RWPE1 (cell line): Measurements from ENCODE around the gene AKAP7.
"Not testable (repeated sequence)": the region's sequence is repeated elsewhere in the genome, so short reads cannot be mapped to it uniquely, and the experiment has no call there.

Experiments used
- CTCF ChIA-PET: fragments of 350-600 bp; sonication (Branson Sonifier 250); formaldehyde crosslinking; extraction: SDS; loops from one replicate; lab custom pipeline; 2021; lab: Yijun Ruan, JAX
- POLR2A ChIA-PET: fragments of 400-600 bp; formaldehyde crosslinking; extraction: SDS; loops from one replicate; lab custom pipeline; 2020; ENCODE audit warnings: antibody characterized with exemption; ENCODE audit not compliant: low non-redundant PET; lab: Yijun Ruan, JAX
- DNase-seq: peaks from one replicate; pipeline ENCODE4 v3.0.0; 2012; ENCODE audit warnings: low spot score
- H3K27ac ChIP-seq: fragments of 450-650 bp; 2 replicates; pipeline ENCODE4 v1.5.1; 2017
- TF ChIP-seq, protein P1 (sequence below): fragments of 450-650 bp; conservative IDR thresholded peaks from 2 replicates; pipeline ENCODE4 v1.5.1; 2017; ENCODE audit warnings: low read depth, mild to moderate bottlenecking

The AKAP7 gene

GRCh38 chr6:131258010-131258652, 122.9 kb downstream of the AKAP7 start:
- DNase-seq, result no peak
- TF ChIP-seq, protein P1, sequence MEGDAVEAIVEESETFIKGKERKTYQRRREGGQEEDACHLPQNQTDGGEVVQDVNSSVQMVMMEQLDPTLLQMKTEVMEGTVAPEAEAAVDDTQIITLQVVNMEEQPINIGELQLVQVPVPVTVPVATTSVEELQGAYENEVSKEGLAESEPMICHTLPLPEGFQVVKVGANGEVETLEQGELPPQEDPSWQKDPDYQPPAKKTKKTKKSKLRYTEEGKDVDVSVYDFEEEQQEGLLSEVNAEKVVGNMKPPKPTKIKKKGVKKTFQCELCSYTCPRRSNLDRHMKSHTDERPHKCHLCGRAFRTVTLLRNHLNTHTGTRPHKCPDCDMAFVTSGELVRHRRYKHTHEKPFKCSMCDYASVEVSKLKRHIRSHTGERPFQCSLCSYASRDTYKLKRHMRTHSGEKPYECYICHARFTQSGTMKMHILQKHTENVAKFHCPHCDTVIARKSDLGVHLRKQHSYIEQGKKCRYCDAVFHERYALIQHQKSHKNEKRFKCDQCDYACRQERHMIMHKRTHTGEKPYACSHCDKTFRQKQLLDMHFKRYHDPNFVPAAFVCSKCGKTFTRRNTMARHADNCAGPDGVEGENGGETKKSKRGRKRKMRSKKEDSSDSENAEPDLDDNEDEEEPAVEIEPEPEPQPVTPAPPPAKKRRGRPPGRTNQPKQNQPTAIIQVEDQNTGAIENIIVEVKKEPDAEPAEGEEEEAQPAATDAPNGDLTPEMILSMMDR, result no peak
- CTCF ChIA-PET, result no interaction called here

DNA sequence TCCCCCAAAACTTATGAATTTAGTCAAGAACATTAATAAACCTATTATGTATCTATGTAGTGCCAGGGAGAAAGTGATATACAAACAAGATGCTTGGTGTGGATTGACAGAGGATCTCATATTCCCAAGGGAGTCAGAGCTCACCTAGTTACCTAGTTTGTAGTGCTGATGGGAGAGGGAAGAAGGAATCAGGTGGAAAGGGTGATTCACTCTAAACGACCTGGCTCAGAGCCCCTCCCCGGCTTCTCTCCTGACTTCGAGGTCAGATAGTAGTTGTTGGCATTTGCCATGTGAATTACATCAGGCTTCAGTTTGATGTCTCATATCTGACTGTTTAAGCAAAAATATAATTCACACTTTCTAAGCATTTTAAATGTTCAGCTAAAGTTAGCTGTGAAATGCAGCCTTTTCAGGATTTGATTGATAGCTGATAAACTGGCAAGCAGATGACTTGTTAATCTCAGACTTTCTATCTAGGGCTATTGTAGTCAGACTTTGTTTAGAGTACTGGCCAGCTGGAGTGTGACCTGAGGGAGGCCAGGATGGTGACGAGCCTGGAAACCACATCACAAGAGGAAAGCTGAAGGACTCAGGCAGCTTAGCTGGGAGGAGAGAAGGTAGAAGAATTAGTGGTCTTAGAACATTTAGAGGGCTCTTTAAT, 123.7 kb downstream of the AKAP7 start:
- no peak overlapping the region for H3K27ac ChIP-seq
- ChIA-PET POLR2A (no interaction called here), CTCF (no interaction called here)
- DNase-seq, result peak; percentile 11
- TF ChIP-seq, protein P1, result no peak

More at GRCh38 chr6:131258010-131258652, 122.9 kb downstream of the AKAP7 start:
- POLR2A ChIA-PET, result no interaction called here
- no peak overlapping the region for H3K27ac ChIP-seq

GRCh38 chr6:131260960-131261359, 125.7 kb downstream of the AKAP7 start:
- POLR2A ChIA-PET, DNase-seq, H3K27ac ChIP-seq: not testable (repeated sequence)
- CTCF ChIA-PET, result interaction anchor here (0.7 kb wide), 1 partner anchor 243 kb away, joined by 3 read pairs; no protein-coding TSS in a partner anchor

DNA sequence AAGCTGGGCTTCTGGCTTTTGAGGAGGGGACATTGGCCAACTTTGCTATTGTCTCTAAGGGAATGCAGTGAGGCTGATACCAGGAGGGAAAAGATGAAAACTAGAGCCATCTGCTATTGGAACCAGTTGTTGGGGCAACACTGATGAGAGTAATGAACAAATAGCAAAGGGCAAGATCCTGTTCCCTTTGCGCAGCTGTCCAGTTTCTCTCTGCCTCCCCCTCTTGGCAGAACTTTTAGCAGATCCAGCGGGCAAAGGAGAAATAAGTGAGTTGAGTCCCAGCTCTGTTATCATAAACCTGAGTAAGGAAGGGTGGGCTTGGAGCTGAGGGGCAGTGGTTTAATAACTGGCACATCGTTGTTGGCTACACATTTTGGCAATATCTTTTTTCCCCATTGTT, 126.8 kb downstream of the AKAP7 start:
- no peak for DNase-seq
- H3K27ac ChIP-seq, result no peak overlapping the region
- TF ChIP-seq, protein P1, result no peak
- CTCF ChIA-PET, result interaction anchor here (0.7 kb wide), 1 partner anchor 555 kb away, joined by 3 read pairs; no protein-coding TSS in a partner anchor
- POLR2A ChIA-PET, result no interaction called here

GRCh38 chr6:131265939-131266338, 130.7 kb downstream of the AKAP7 start:
- no peak overlapping the region for H3K27ac ChIP-seq
- CTCF ChIA-PET, result interaction anchor here (0.6 kb wide), 1 partner anchor 534 kb away, joined by 3 read pairs; no protein-coding TSS in a partner anchor
- TF ChIP-seq, protein P1, result no peak
- POLR2A ChIA-PET, result no interaction called here
- no peak for DNase-seq

DNA sequence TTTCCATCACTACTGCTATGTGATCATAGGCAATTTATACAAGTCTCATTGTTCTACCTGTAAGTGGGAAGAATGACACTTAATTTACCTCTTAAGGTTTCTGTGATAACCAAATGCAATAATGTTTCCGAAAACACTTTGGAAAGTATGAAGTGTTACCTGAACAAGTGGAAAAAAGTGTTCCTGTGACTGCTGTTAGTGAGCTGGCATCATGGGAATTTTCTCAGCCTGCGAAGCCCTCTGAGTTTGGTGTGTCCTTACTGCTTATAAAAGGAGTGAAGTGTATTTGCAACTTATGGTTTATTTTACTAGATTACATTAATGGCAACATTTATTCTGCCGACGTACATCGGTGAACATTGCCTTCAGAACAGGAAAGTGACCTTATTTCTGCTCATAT, 133.0 kb downstream of the AKAP7 start:
- TF ChIP-seq, protein P1, result no peak
- ChIA-PET POLR2A (interaction anchor here (0.5 kb wide), 1 partner anchor 1127 kb away, joined by 3 read pairs; no protein-coding TSS in a partner anchor), CTCF (no interaction called here)
- H3K27ac ChIP-seq, result no peak overlapping the region
- no peak for DNase-seq
